Skeletal muscle satellite cell (primary cell): ENCODE data around the gene CD79A.

Experiments
- H3K27me3 ChIP-seq: 2 replicates; pipeline ENCODE4 v1.7.0; 2013; ENCODE audit warnings: low read length; ENCODE audit not compliant: control insufficient read depth, insufficient read depth
- H3K36me3 ChIP-seq: 2 replicates; pipeline ENCODE4 v1.7.0; 2013; ENCODE audit warnings: mild to moderate bottlenecking, control low read depth, low read length; ENCODE audit not compliant: insufficient read depth
- H3K4me1 ChIP-seq: 2 replicates; pipeline ENCODE4 v1.7.0; 2013; ENCODE audit warnings: low read length; ENCODE audit not compliant: control insufficient read depth, insufficient read depth
- H3K4me2 ChIP-seq: 2 replicates; pipeline ENCODE4 v1.7.0; 2013; ENCODE audit warnings: mild to moderate bottlenecking, low read length
- H3K4me3 ChIP-seq: 2 replicates; pipeline ENCODE4 v1.7.0; 2013; ENCODE audit warnings: low read length
- H3K9ac ChIP-seq: 2 replicates; pipeline ENCODE4 v1.7.0; 2013; ENCODE audit warnings: mild to moderate bottlenecking, low read depth, low read length, moderate library complexity
- H3K9me3 ChIP-seq: replicated peaks from 2 replicates; pipeline ENCODE4 v1.7.0; 2013; ENCODE audit warnings: mild to moderate bottlenecking, control low read depth, low read length

The CD79A gene

GRCh38 chr19:41901707-41902360, 24.8 kb downstream of the CD79A start:
- Histone ChIP-seq H3K4me2 (no peak overlapping the region), H3K36me3 (peaks cover 76% of the 10 kb centered on the region), H3K9ac (no peak overlapping the region), H3K9me3 (no peaks in the 10 kb centered on the region), H3K4me1 (no peaks in the 10 kb centered on the region), H3K27me3 (no peaks in the 10 kb centered on the region), H3K4me3 (no peak overlapping the region)

GRCh38 chr19:41902594-41902993, 25.5 kb downstream of the CD79A start:
- Histone ChIP-seq H3K9ac (no peak overlapping the region), H3K4me2 (no peak overlapping the region), H3K9me3 (no peaks in the 10 kb centered on the region), H3K4me1 (no peaks in the 10 kb centered on the region), H3K4me3 (no peak overlapping the region), H3K36me3 (peaks cover 83% of the 10 kb centered on the region), H3K27me3 (no peaks in the 10 kb centered on the region)

- Histone ChIP-seq H3K27me3 (no peaks in the 10 kb centered on the region), H3K9me3 (no peaks in the 10 kb centered on the region), H3K36me3 (peaks cover 78% of the 10 kb centered on the region), H3K4me2 (no peak overlapping the region), H3K4me1 (no peaks in the 10 kb centered on the region), H3K4me3 (no peak overlapping the region), H3K9ac (no peak overlapping the region)
Measured at GRCh38 chr19:41903193-41903953, 26.3 kb downstream of the CD79A start.

- Histone ChIP-seq H3K36me3 (peaks cover 73% of the 10 kb centered on the region), H3K27me3 (no peaks in the 10 kb centered on the region), H3K9me3 (no peaks in the 10 kb centered on the region), H3K4me1 (no peaks in the 10 kb centered on the region), H3K4me3 (no peak overlapping the region), H3K9ac (no peak overlapping the region), H3K4me2 (no peak overlapping the region)
Measured at GRCh38 chr19:41904118-41904870, 27.2 kb downstream of the CD79A start.

GRCh38 chr19:41905273-41906002, 28.4 kb downstream of the CD79A start:
- H3K4me2 ChIP-seq = no peak overlapping the region
- H3K27me3 ChIP-seq = no peaks in the 10 kb centered on the region
- H3K9ac ChIP-seq = no peak overlapping the region
- H3K4me3 ChIP-seq = no peak overlapping the region
- no peaks in the 10 kb centered on the region for H3K4me1 ChIP-seq
- H3K36me3 ChIP-seq = peaks cover 64% of the 10 kb centered on the region
- H3K9me3 ChIP-seq = no peaks in the 10 kb centered on the region

- no peak overlapping the region for H3K4me3 ChIP-seq
Measured at GRCh38 chr19:41906271-41906670, 29.2 kb downstream of the CD79A start.

GRCh38 chr19:41906916-41907680, 30.0 kb downstream of the CD79A start:
- Histone ChIP-seq H3K4me3 (no peak overlapping the region), H3K9me3 (no peaks in the 10 kb centered on the region), H3K4me2 (no peak overlapping the region), H3K36me3 (peaks cover 53% of the 10 kb centered on the region), H3K9ac (no peak overlapping the region), H3K27me3 (peaks cover 16% of the 10 kb centered on the region), H3K4me1 (no peaks in the 10 kb centered on the region)

More at GRCh38 chr19:41906271-41906670, 29.2 kb downstream of the CD79A start:
- Histone ChIP-seq H3K9me3 (no peaks in the 10 kb centered on the region), H3K4me2 (no peak overlapping the region), H3K27me3 (peaks cover 8% of the 10 kb centered on the region), H3K4me1 (no peaks in the 10 kb centered on the region), H3K36me3 (peaks cover 61% of the 10 kb centered on the region), H3K9ac (no peak overlapping the region)

- peaks cover 43% of the 10 kb centered on the region for H3K36me3 ChIP-seq
- H3K9me3 ChIP-seq = no peaks in the 10 kb centered on the region
- no peak overlapping the region for H3K9ac ChIP-seq
- H3K4me1 ChIP-seq = no peaks in the 10 kb centered on the region
- H3K4me3 ChIP-seq = no peak overlapping the region
- peaks cover 25% of the 10 kb centered on the region for H3K27me3 ChIP-seq
- no peak overlapping the region for H3K4me2 ChIP-seq
Measured at GRCh38 chr19:41907994-41908615, 31.0 kb downstream of the CD79A start.

GRCh38 chr19:41908724-41909464, 31.8 kb downstream of the CD79A start:
- Histone ChIP-seq H3K27me3 (peaks cover 32% of the 10 kb centered on the region), H3K36me3 (peaks cover 36% of the 10 kb centered on the region), H3K4me3 (no peak overlapping the region), H3K4me2 (no peak overlapping the region), H3K4me1 (no peaks in the 10 kb centered on the region), H3K9ac (no peak overlapping the region), H3K9me3 (no peaks in the 10 kb centered on the region)

GRCh38 chr19:41909706-41910105, 32.6 kb downstream of the CD79A start:
- no peaks in the 10 kb centered on the region for H3K4me1 ChIP-seq
- H3K36me3 ChIP-seq = peaks cover 28% of the 10 kb centered on the region
- H3K9ac ChIP-seq = no peak overlapping the region
- no peak overlapping the region for H3K4me2 ChIP-seq
- H3K27me3 ChIP-seq = peaks cover 37% of the 10 kb centered on the region
- H3K9me3 ChIP-seq = no peaks in the 10 kb centered on the region
- H3K4me3 ChIP-seq = no peak overlapping the region
